Endothelial cell (in vitro differentiated cells): ENCODE results near the gene PBX2. TPM values are rescaled to one million over a fixed set of nuclear protein-coding genes. Genes with fewer than 3 reads are reported as not detected.

Experiments used
- DNase-seq: peaks from one replicate; pipeline ENCODE4 v3.0.0; 2021; ENCODE audit warnings: low spot score
- H3K27ac Mint-ChIP-seq: one replicate; pipeline ENCODE4 v1.8.0; 2021; ENCODE audit warnings: mixed read lengths, inconsistent platforms; ENCODE audit not compliant: unreplicated experiment
- H3K27me3 Mint-ChIP-seq: one replicate; pipeline ENCODE4 v1.8.0; 2021; ENCODE audit warnings: mild to moderate bottlenecking, moderate library complexity, mixed read lengths, inconsistent platforms; ENCODE audit not compliant: unreplicated experiment
- H3K36me3 Mint-ChIP-seq: one replicate; pipeline ENCODE4 v1.8.0; 2021; ENCODE audit warnings: mild to moderate bottlenecking, low read depth, mixed read lengths, inconsistent platforms; ENCODE audit not compliant: unreplicated experiment
- H3K4me1 Mint-ChIP-seq: one replicate; pipeline ENCODE4 v1.8.0; 2021; ENCODE audit warnings: mild to moderate bottlenecking, mixed read lengths, inconsistent platforms; ENCODE audit not compliant: unreplicated experiment
- H3K4me3 Mint-ChIP-seq: one replicate; pipeline ENCODE4 v1.8.0; 2021; ENCODE audit warnings: mild to moderate bottlenecking, mixed read lengths, inconsistent platforms; ENCODE audit not compliant: unreplicated experiment
- H3K9me3 Mint-ChIP-seq: one replicate; pipeline ENCODE4 v1.8.0; 2021; ENCODE audit warnings: mixed read lengths, inconsistent platforms; ENCODE audit not compliant: unreplicated experiment
- CTCF ChIP-seq: fragments of 200-600 bp; sonication (generic); IDR thresholded peaks from one replicate; pipeline ENCODE4 v1.5.0; 2021; ENCODE audit warnings: antibody characterized with exemption; ENCODE audit not compliant: unreplicated experiment
- total RNA-seq: library from RNA; stranded (reverse); fragmentation: NEBNext Ultra II Directional; extraction: Animal tissue kit (Norgen Biotek cat#: 25700); gene quantifications from one replicate; pipeline ENCODE4 v1.2.1, GENCODE V29; 2021; ENCODE audit not compliant: unreplicated experiment

The PBX2 gene
- total RNA-seq, 1 donor from 2014 or later = 308 TPM

- Mint-ChIP-seq H3K4me1 (peaks cover 6% of the 10 kb centered on the region), H3K9me3 (no peaks in the 10 kb centered on the region), H3K27me3 (peaks cover 2% of the 10 kb centered on the region), H3K4me3 (peak overlapping the region; percentile 12), H3K36me3 (peaks cover 43% of the 10 kb centered on the region), H3K27ac (peak overlapping the region; percentile 26)
- no peak for DNase-seq
- TF ChIP-seq CTCF = no peak
These were observed 14.3 kb upstream of the PBX2 start for GRCh38 chr6:32204268-32204715.

- peaks cover 36% of the 10 kb centered on the region for H3K36me3 Mint-ChIP-seq
- no peaks in the 10 kb centered on the region for H3K9me3 Mint-ChIP-seq
- TF ChIP-seq CTCF = no peak
- no peak for DNase-seq
- H3K27ac Mint-ChIP-seq = no peak overlapping the region
- peak overlapping the region; percentile 75 for H3K4me3 Mint-ChIP-seq
- peaks cover 1% of the 10 kb centered on the region for H3K27me3 Mint-ChIP-seq
- H3K4me1 Mint-ChIP-seq = peaks cover 8% of the 10 kb centered on the region
These were observed 13.6 kb upstream of the PBX2 start for GRCh38 chr6:32203426-32204267.

- Mint-ChIP-seq H3K27me3 (peaks cover 1% of the 10 kb centered on the region), H3K4me1 (peaks cover 16% of the 10 kb centered on the region), H3K9me3 (no peaks in the 10 kb centered on the region), H3K27ac (no peak overlapping the region), H3K4me3 (no peak overlapping the region), H3K36me3 (peaks cover 26% of the 10 kb centered on the region)
- DNase-seq = no peak
- TF ChIP-seq CTCF = no peak
These were observed 12.2 kb upstream of the PBX2 start for GRCh38 chr6:32202186-32202585.

- Mint-ChIP-seq H3K4me3 (no peak overlapping the region), H3K27ac (no peak overlapping the region), H3K36me3 (peaks cover 18% of the 10 kb centered on the region), H3K4me1 (peaks cover 23% of the 10 kb centered on the region), H3K9me3 (no peaks in the 10 kb centered on the region), H3K27me3 (peaks cover 5% of the 10 kb centered on the region)
- no peak for DNase-seq
- no peak for TF ChIP-seq CTCF
These were observed 10.9 kb upstream of the PBX2 start for GRCh38 chr6:32200711-32201475.
